ENCODE data around the gene ADPRHL1. TPM values are rescaled to one million over a fixed set of nuclear protein-coding genes. Genes with fewer than 3 reads are reported as not detected.

ADPRHL1 gene
- polyA plus RNA-seq, 1 donor (not counting 4 experiments of a cell fraction or from before 2014, with no cell fraction given) = 1.2 TPM

GRCh38 chr13:113405481-113406300 lies 47.6 kb downstream of the ADPRHL1 start:
- TF ChIP-seq EZH2 (IDR thresholded peaks at IDR 0.05; ENCODE audit: low read length) (no peak), CTCF (optimal IDR thresholded peaks at IDR 0.05 in 1 of 3, IDR thresholded peaks at IDR 0.05 in 1 of 3, conservative IDR thresholded peaks at IDR 0.05 in 1 of 3; ENCODE audit: extremely low read depth in 1 of 3, insufficient read depth in 2 of 3, low read length in 3 of 3) (no peak)
- dilution Hi-C loops (cut with MboI; ENCODE audit: extremely low pct_ligation_motif_present, low sequenced_read_pairs) = no loop called here
- Histone ChIP-seq H3K4me1 (ENCODE audit: control insufficient read depth, extremely low read depth, insufficient read depth, low read length) (no peaks in the 10 kb centered on the region), H4K20me1 (ENCODE audit: control insufficient read depth, extremely low read depth, insufficient read depth, low read length) (no peaks in the 10 kb centered on the region), H3K9ac (ENCODE audit: control insufficient read depth, extremely low read depth, insufficient read depth, low read length) (no peak overlapping the region), H3K27me3 (ENCODE audit: control insufficient read depth, extremely low read depth, insufficient read depth, low read length) (peaks cover 50% of the 10 kb centered on the region), H3K4me2 (ENCODE audit: control insufficient read depth, extremely low read depth, insufficient read depth, low read depth, low read length) (no peak overlapping the region), H3K79me2 (ENCODE audit: control insufficient read depth, insufficient read depth, low read length) (no peaks in the 10 kb centered on the region), H3K4me3 (ENCODE audit: control insufficient read depth in 2 of 3, extremely low read depth in 1 of 3, insufficient read depth in 2 of 3, low read depth in 1 of 3, low read length in 3 of 3) (no peak overlapping the region), H3K9me1 (ENCODE audit: control insufficient read depth, extremely low read depth, insufficient read depth, low read length) (no peaks in the 10 kb centered on the region), H3K27ac (ENCODE audit: control insufficient read depth, insufficient read depth, low read length) (no peak overlapping the region), H2AFZ (ENCODE audit: control insufficient read depth, low read length) (no peak overlapping the region), H3K36me3 (ENCODE audit: control insufficient read depth in 2 of 2, extremely low read depth in 1 of 2, insufficient read depth in 2 of 2, low read length in 2 of 2) (no peaks in the 10 kb centered on the region), H3K9me3 (ENCODE audit: control insufficient read depth, low read depth, low read length) (no peaks in the 10 kb centered on the region)
- FAIRE-seq (no peak), DNase-seq (ENCODE audit: low read depth, low spot score) (no peak)

- dilution Hi-C loops (cut with MboI; ENCODE audit: extremely low pct_ligation_motif_present, low sequenced_read_pairs) = no loop called here
- no peaks in the 10 kb centered on the region for H3K9me3 ChIP-seq (ENCODE audit: control insufficient read depth, low read depth, low read length)
- H3K79me2 ChIP-seq (ENCODE audit: control insufficient read depth, insufficient read depth, low read length) = no peaks in the 10 kb centered on the region
- no peak for FAIRE-seq
- DNase-seq (ENCODE audit: low read depth, low spot score) = no peak
- TF ChIP-seq EZH2 (IDR thresholded peaks at IDR 0.05; ENCODE audit: low read length) = no peak
- TF ChIP-seq CTCF (optimal IDR thresholded peaks at IDR 0.05 in 1 of 3, IDR thresholded peaks at IDR 0.05 in 1 of 3, conservative IDR thresholded peaks at IDR 0.05 in 1 of 3; ENCODE audit: extremely low read depth in 1 of 3, insufficient read depth in 2 of 3, low read length in 3 of 3) = no peak
- H2AFZ ChIP-seq (ENCODE audit: control insufficient read depth, low read length) = no peak overlapping the region
- no peaks in the 10 kb centered on the region for H3K36me3 ChIP-seq (ENCODE audit: control insufficient read depth in 2 of 2, extremely low read depth in 1 of 2, insufficient read depth in 2 of 2, low read length in 2 of 2)
- H3K9ac ChIP-seq (ENCODE audit: control insufficient read depth, extremely low read depth, insufficient read depth, low read length) = no peak overlapping the region
- H3K27ac ChIP-seq (ENCODE audit: control insufficient read depth, insufficient read depth, low read length) = no peak overlapping the region
- no peak overlapping the region for H3K4me2 ChIP-seq (ENCODE audit: control insufficient read depth, extremely low read depth, insufficient read depth, low read depth, low read length)
- H4K20me1 ChIP-seq (ENCODE audit: control insufficient read depth, extremely low read depth, insufficient read depth, low read length) = no peaks in the 10 kb centered on the region
- H3K9me1 ChIP-seq (ENCODE audit: control insufficient read depth, extremely low read depth, insufficient read depth, low read length) = no peaks in the 10 kb centered on the region
- H3K27me3 ChIP-seq (ENCODE audit: control insufficient read depth, extremely low read depth, insufficient read depth, low read length) = peaks cover 50% of the 10 kb centered on the region
- H3K4me3 ChIP-seq (ENCODE audit: control insufficient read depth in 2 of 3, extremely low read depth in 1 of 3, insufficient read depth in 2 of 3, low read depth in 1 of 3, low read length in 3 of 3) = no peak overlapping the region
- no peaks in the 10 kb centered on the region for H3K4me1 ChIP-seq (ENCODE audit: control insufficient read depth, extremely low read depth, insufficient read depth, low read length)
Observed at GRCh38 chr13:113404723-113405471, 48.4 kb downstream of the ADPRHL1 start.

All from keratinocyte (primary cell).